ENCODE data around the gene ACKR2. TPM values are rescaled to one million over a fixed set of nuclear protein-coding genes. Genes with fewer than 3 reads are reported as not detected.

ACKR2 gene
- total RNA-seq, 1 experiment from 2014 or later, result not detected

DNA sequence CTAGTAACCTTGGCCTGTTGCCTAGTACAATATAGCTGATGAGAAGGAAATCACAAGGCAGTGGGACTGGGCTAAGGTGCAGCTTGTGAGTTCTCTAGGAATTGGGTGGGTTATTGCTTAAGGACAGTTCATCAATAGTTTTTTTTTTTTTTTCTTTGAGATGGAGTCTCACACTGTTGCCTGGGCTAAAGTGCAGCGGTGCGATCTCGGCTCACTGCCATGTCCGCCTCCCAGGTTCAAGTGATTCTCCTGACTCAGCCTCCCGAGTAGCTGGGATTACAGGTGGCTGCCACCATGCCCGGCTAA is 11.5 kb downstream of the ACKR2 start:
- H3K36me3 Mint-ChIP-seq (ENCODE audit: insufficient read depth in 1 of 3, low read depth in 3 of 3), result no peaks in the 10 kb centered on the region
- no peak for DNase-seq

More for the DNA sequence above, 11.5 kb downstream of the ACKR2 start:
- no peak overlapping the region for H2BK20ac ChIP-seq (ENCODE audit: low read depth, low read length, poor library complexity, severe bottlenecking)
- H3K27ac Mint-ChIP-seq, result no peak overlapping the region
- no peak overlapping the region for H3K14ac ChIP-seq (ENCODE audit: insufficient read depth, low read length)
- H3K4me1 ChIP-seq (ENCODE audit: insufficient read depth, low read length), result no peaks in the 10 kb centered on the region
- no peak overlapping the region for H3K27ac ChIP-seq (ENCODE audit: insufficient read length, low read depth, low read length)
- no peaks in the 10 kb centered on the region for H3K27me3 Mint-ChIP-seq (ENCODE audit: low read depth)
- no peaks in the 10 kb centered on the region for H4K20me1 ChIP-seq (ENCODE audit: control insufficient read depth, insufficient read depth, insufficient read length)
- no peaks in the 10 kb centered on the region for H3K79me1 ChIP-seq (ENCODE audit: insufficient read depth, low read depth, low read length, poor library complexity, severe bottlenecking)
- H2AK5ac ChIP-seq (ENCODE audit: insufficient read length, low read length), result no peak overlapping the region
- H3K9me3 Mint-ChIP-seq, result no peaks in the 10 kb centered on the region
- H3K4me2 ChIP-seq (ENCODE audit: insufficient read depth, insufficient read length, low read length), result no peak overlapping the region
- WGBS (ENCODE audit: extremely low coverage, insufficient read length, low lambda C conversion rate), result no CpG with 5 or more reads among the region's 6 CpGs
- H3K56ac ChIP-seq (ENCODE audit: insufficient read length, low read depth, low read length), result no peak overlapping the region
- TF ChIP-seq, protein P1, sequence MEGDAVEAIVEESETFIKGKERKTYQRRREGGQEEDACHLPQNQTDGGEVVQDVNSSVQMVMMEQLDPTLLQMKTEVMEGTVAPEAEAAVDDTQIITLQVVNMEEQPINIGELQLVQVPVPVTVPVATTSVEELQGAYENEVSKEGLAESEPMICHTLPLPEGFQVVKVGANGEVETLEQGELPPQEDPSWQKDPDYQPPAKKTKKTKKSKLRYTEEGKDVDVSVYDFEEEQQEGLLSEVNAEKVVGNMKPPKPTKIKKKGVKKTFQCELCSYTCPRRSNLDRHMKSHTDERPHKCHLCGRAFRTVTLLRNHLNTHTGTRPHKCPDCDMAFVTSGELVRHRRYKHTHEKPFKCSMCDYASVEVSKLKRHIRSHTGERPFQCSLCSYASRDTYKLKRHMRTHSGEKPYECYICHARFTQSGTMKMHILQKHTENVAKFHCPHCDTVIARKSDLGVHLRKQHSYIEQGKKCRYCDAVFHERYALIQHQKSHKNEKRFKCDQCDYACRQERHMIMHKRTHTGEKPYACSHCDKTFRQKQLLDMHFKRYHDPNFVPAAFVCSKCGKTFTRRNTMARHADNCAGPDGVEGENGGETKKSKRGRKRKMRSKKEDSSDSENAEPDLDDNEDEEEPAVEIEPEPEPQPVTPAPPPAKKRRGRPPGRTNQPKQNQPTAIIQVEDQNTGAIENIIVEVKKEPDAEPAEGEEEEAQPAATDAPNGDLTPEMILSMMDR (conservative IDR thresholded peaks at IDR 0.05), result no peak
- H3T11ph ChIP-seq (ENCODE audit: low read length), result no peak overlapping the region
- H3K4ac ChIP-seq (ENCODE audit: low read depth, low read length), result no peak overlapping the region
- H3K23ac ChIP-seq (ENCODE audit: insufficient read length, low read depth, low read length), result no peak overlapping the region
- H4K5ac ChIP-seq (ENCODE audit: insufficient read length, low read depth, low read length), result no peak overlapping the region
- no peak overlapping the region for H2BK15ac ChIP-seq (ENCODE audit: low read depth, low read length)
- H3K4me3 Mint-ChIP-seq, result no peak overlapping the region
- no peak overlapping the region for H2BK120ac ChIP-seq (ENCODE audit: low read depth, low read length, poor library complexity, severe bottlenecking)
- peaks cover 4 to 15% of the 10 kb centered on the region in 2 experiments for H3K4me1 Mint-ChIP-seq
- no peaks in the 10 kb centered on the region for H3K79me2 ChIP-seq (ENCODE audit: insufficient read depth, low read length)
- no peak overlapping the region for H2BK12ac ChIP-seq (ENCODE audit: insufficient read length, low read depth, low read length)
- no peak overlapping the region for H2BK5ac ChIP-seq (ENCODE audit: insufficient read length, low read length)
- no peaks in the 10 kb centered on the region for H3K23me2 ChIP-seq (ENCODE audit: insufficient read length, low read depth, low read length, poor library complexity, severe bottlenecking)
- no peak overlapping the region for H4K8ac ChIP-seq (replicated peaks; ENCODE audit: insufficient read length, low read depth, low read length)
- H3K9me3 ChIP-seq (ENCODE audit: control insufficient read depth, low read depth, low read length), result no peaks in the 10 kb centered on the region
- H3K27me3 ChIP-seq (ENCODE audit: insufficient read depth, low read length), result no peaks in the 10 kb centered on the region
- H3K9ac ChIP-seq (ENCODE audit: extremely low read depth, insufficient read length, low read length), result no peak overlapping the region
- H4K91ac ChIP-seq (ENCODE audit: insufficient read length, low read depth, low read length), result no peak overlapping the region
- H2AFZ ChIP-seq (ENCODE audit: low read length), result no peak overlapping the region
- H3K18ac ChIP-seq (ENCODE audit: insufficient read length, low read depth, low read length), result no peak overlapping the region
